PC-3 (cell line): Measurements from ENCODE around the gene INPP5K. TPM values are rescaled to one million over a fixed set of nuclear protein-coding genes. Genes with fewer than 3 reads are reported as not detected.

Source experiments
- ATAC-seq: fragments of 200-7000 bp; cut with Tn5 transposase; 2 replicates; pipeline ENCODE4 v1.9.1; 2020; ENCODE audit warnings: mild to moderate bottlenecking, moderate library complexity
- BruUV-seq: library from RNA; stranded (reverse); fragments of 400-500 nt; replicated peaks from 2 replicates; lab custom pipeline; 2021; lab: Mats Ljungman, UMichigan
- CTCF ChIA-PET: fragments of 300-600 bp; sonication (Branson Sonifier 250); formaldehyde crosslinking; loops from one replicate; lab custom pipeline; 2022; ENCODE audit warnings: antibody characterized with exemption; lab: Charles Lee
- POLR2A ChIA-PET: fragments of 300-600 bp; sonication (Branson Sonifier 250); formaldehyde crosslinking; loops from one replicate; lab custom pipeline; 2022; ENCODE audit warnings: antibody characterized with exemption; ENCODE audit not compliant: unreplicated experiment; lab: Charles Lee
- DNase-seq: peaks from one replicate; pipeline ENCODE4 v3.0.0-alpha.2; 2015
- H2AFZ ChIP-seq: fragments of 300-600 bp; sonication (generic); 2 replicates; pipeline ENCODE4 v1.6.0; 2016; ENCODE audit warnings: antibody characterized with exemption, low read length
- H3F3A ChIP-seq: fragments of 300-600 bp; sonication (generic); one replicate; pipeline ENCODE4 v1.6.0; 2017; ENCODE audit warnings: antibody characterized with exemption, low read length, control low read depth, mild to moderate bottlenecking; ENCODE audit not compliant: unreplicated experiment
- H3K27ac ChIP-seq: fragments of 300-600 bp; sonication (generic); 2 replicates; pipeline ENCODE4 v1.5.1; 2016; ENCODE audit warnings: mild to moderate bottlenecking, low read length
- H3K27me3 ChIP-seq: fragments of 300-600 bp; sonication (generic); 2 replicates; pipeline ENCODE4 v1.6.1; 2016; ENCODE audit warnings: low read length, mixed read lengths
- H3K36me3 ChIP-seq: fragments of 300-600 bp; sonication (generic); 2 replicates; pipeline ENCODE4 v1.6.1; 2016; ENCODE audit warnings: low read depth, mixed run types, low read length, mixed read lengths
- H3K4me1 ChIP-seq: fragments of 300-600 bp; sonication (generic); 2 replicates; pipeline ENCODE4 v1.5.1; 2016; ENCODE audit warnings: low read length; ENCODE audit not compliant: insufficient read depth
- H3K4me2 ChIP-seq: fragments of 300-600 bp; sonication (generic); 2 replicates; pipeline ENCODE4 v1.6.0; 2016; ENCODE audit warnings: low read length
- H3K4me3 ChIP-seq: fragments of 300-600 bp; sonication (generic); 2 replicates; pipeline ENCODE4 v1.5.1; 2016; ENCODE audit warnings: mild to moderate bottlenecking, low read length, mixed read lengths
- H3K79me2 ChIP-seq: fragments of 300-600 bp; sonication (generic); 2 replicates; pipeline ENCODE4 v1.6.1; 2017; ENCODE audit warnings: low read length, mixed read lengths
- H3K9ac ChIP-seq: fragments of 300-600 bp; sonication (generic); 2 replicates; pipeline ENCODE4 v1.6.0; 2016; ENCODE audit warnings: mild to moderate bottlenecking, low read length
- H3K9me2 ChIP-seq: fragments of 300-600 bp; sonication (generic); replicated peaks from 2 replicates; pipeline ENCODE4 v1.6.1; 2016; ENCODE audit warnings: mixed run types, low read length, mixed read lengths
- H3K9me3 ChIP-seq: fragments of 300-600 bp; sonication (generic); 2 replicates; pipeline ENCODE4 v1.6.1; 2016; ENCODE audit warnings: low read length, mixed read lengths
- H4K20me1 ChIP-seq: fragments of 300-600 bp; sonication (generic); 2 replicates; pipeline ENCODE4 v1.6.1; 2016; ENCODE audit warnings: low read length, mixed read lengths
- CTCF ChIP-seq: fragments of 300-600 bp; sonication (generic); conservative IDR thresholded peaks from 2 replicates; pipeline ENCODE4 v1.5.1; 2017; ENCODE audit warnings: antibody characterized with exemption, low read depth, mild to moderate bottlenecking, low read length
- EZH2 ChIP-seq: fragments of 300-600 bp; sonication (generic); IDR thresholded peaks from one replicate; pipeline ENCODE4 v1.6.1; 2017; ENCODE audit warnings: antibody characterized with exemption, mild to moderate bottlenecking, low read length; ENCODE audit not compliant: unreplicated experiment
- EZH2phosphoT487 ChIP-seq: fragments of 300-600 bp; sonication (generic); IDR thresholded peaks from 2 replicates; pipeline ENCODE4 v1.6.1; 2018; ENCODE audit warnings: mild to moderate bottlenecking, antibody characterized with exemption, low read length, borderline replicate concordance
- intact Hi-C: fragments of 100-400 bp; cut with micrococcal nuclease; formaldehyde crosslinking; loops from 2 replicates; pipeline ENCODE4 v1.9.0; 2023
- total RNA-seq: library from RNA; depleted of rRNA; stranded (reverse); fragments of >200 nt; gene quantifications from 2 replicates; pipeline ENCODE4 v1.2.3, GENCODE V29; 2014

The INPP5K gene
- total RNA-seq, 1 experiment from 2014 or later, result 52.6 TPM

- Histone ChIP-seq H3F3A (no peaks in the 10 kb centered on the region), H3K36me3 (peaks cover 8% of the 10 kb centered on the region; the same call in 1 of the 2 replicates), H3K27ac (no peak overlapping the region), H3K4me2 (no peak overlapping the region), H4K20me1 (no peaks in the 10 kb centered on the region), H3K9me2 (no peaks in the 10 kb centered on the region), H3K79me2 (no peaks in the 10 kb centered on the region), H3K4me3 (no peak overlapping the region), H3K4me1 (no peaks in the 10 kb centered on the region), H2AFZ (no peak overlapping the region), H3K9ac (no peak overlapping the region), H3K9me3 (no peaks in the 10 kb centered on the region), H3K27me3 (no peaks in the 10 kb centered on the region)
- BruUV-seq, result no TSS peak
- ChIA-PET CTCF (no interaction called here), POLR2A (no interaction called here)
- intact Hi-C loops, result no loop called here
- TF ChIP-seq CTCF (no peak), EZH2phosphoT487 (no peak), EZH2 (no peak)
- DNase-seq (no peak), ATAC-seq (no peak)
Observed at GRCh38 chr17:1548032-1548431, 31.6 kb upstream of the INPP5K start.

- Histone ChIP-seq H3F3A (no peaks in the 10 kb centered on the region), H2AFZ (no peak overlapping the region), H4K20me1 (no peaks in the 10 kb centered on the region), H3K9me2 (no peaks in the 10 kb centered on the region), H3K4me1 (no peaks in the 10 kb centered on the region), H3K4me3 (no peak overlapping the region), H3K9me3 (no peaks in the 10 kb centered on the region), H3K79me2 (no peaks in the 10 kb centered on the region), H3K4me2 (no peak overlapping the region), H3K9ac (no peak overlapping the region), H3K27ac (no peak overlapping the region), H3K27me3 (no peaks in the 10 kb centered on the region), H3K36me3 (peaks cover 8% of the 10 kb centered on the region; the same call in 1 of the 2 replicates)
- TF ChIP-seq CTCF (no peak), EZH2phosphoT487 (no peak), EZH2 (no peak)
- DNase-seq (no peak), ATAC-seq (no peak)
- ChIA-PET POLR2A (no interaction called here), CTCF (no interaction called here)
- no TSS peak for BruUV-seq
- intact Hi-C loops, result no loop called here
Observed at GRCh38 chr17:1546292-1546922, 30.0 kb upstream of the INPP5K start.

- no peak for ATAC-seq
- POLR2A ChIA-PET, result no interaction called here
- intact Hi-C loops, result no loop called here
Observed at GRCh38 chr17:1545618-1546017, 29.2 kb upstream of the INPP5K start.

More at GRCh38 chr17:1545618-1546017, 29.2 kb upstream of the INPP5K start:
- Histone ChIP-seq H3K9ac (no peak overlapping the region), H3K36me3 (peaks cover 6% of the 10 kb centered on the region; the same call in 1 of the 2 replicates), H3K9me2 (no peaks in the 10 kb centered on the region), H3K4me3 (no peak overlapping the region), H3K9me3 (no peaks in the 10 kb centered on the region), H3K27me3 (no peaks in the 10 kb centered on the region), H2AFZ (no peak overlapping the region), H3K4me2 (no peak overlapping the region), H3K4me1 (no peaks in the 10 kb centered on the region), H3F3A (no peaks in the 10 kb centered on the region), H3K27ac (no peak overlapping the region), H4K20me1 (no peaks in the 10 kb centered on the region), H3K79me2 (no peaks in the 10 kb centered on the region)
- DNase-seq, result no peak
- no peak for TF ChIP-seq EZH2phosphoT487
- TF ChIP-seq CTCF, result no peak
- TF ChIP-seq EZH2, result no peak
- BruUV-seq, result no TSS peak
- CTCF ChIA-PET, result no interaction called here
